ENCODE data around the gene IMPA2.

IMPA2 gene

GRCh38 chr18:12008842-12009580 lies 27.7 kb downstream of the IMPA2 start:
- DNase-seq (ENCODE audit: low spot score), result no peak

- DNase-seq (ENCODE audit: low spot score), result no peak
Measured at GRCh38 chr18:12009581-12010140, 28.4 kb downstream of the IMPA2 start.

GRCh38 chr18:12010187-12010802 lies 29.0 kb downstream of the IMPA2 start:
- no peak for DNase-seq (ENCODE audit: low spot score)

GRCh38 chr18:12011199-12011956 lies 30.1 kb downstream of the IMPA2 start:
- no peak for DNase-seq (ENCODE audit: low spot score)

- no peak for DNase-seq (ENCODE audit: low spot score)
Measured at GRCh38 chr18:12011957-12012549, 30.7 kb downstream of the IMPA2 start.

GRCh38 chr18:12012697-12013096 lies 31.4 kb downstream of the IMPA2 start:
- no peak for DNase-seq (ENCODE audit: low spot score)

GRCh38 chr18:12013186-12013916 lies 32.0 kb downstream of the IMPA2 start:
- peak; percentile 57 for DNase-seq (ENCODE audit: low spot score)

GRCh38 chr18:12014086-12014485 lies 32.8 kb downstream of the IMPA2 start:
- DNase-seq (ENCODE audit: low spot score), result no peak

- peak; percentile 40 for DNase-seq (ENCODE audit: low spot score)
Measured at GRCh38 chr18:12014521-12015415, 33.5 kb downstream of the IMPA2 start.

GRCh38 chr18:12015416-12016062 lies 34.2 kb downstream of the IMPA2 start:
- peak; percentile 76 for DNase-seq (ENCODE audit: low spot score)

- no peak for DNase-seq (ENCODE audit: low spot score)
Measured at GRCh38 chr18:12017081-12017480, 35.8 kb downstream of the IMPA2 start.

GRCh38 chr18:12018861-12019260 lies 37.6 kb downstream of the IMPA2 start:
- DNase-seq (ENCODE audit: low spot score), result no peak

GRCh38 chr18:12021077-12021476 lies 39.8 kb downstream of the IMPA2 start:
- DNase-seq (ENCODE audit: low spot score), result no peak

GRCh38 chr18:12021596-12021995 lies 40.3 kb downstream of the IMPA2 start:
- no peak for DNase-seq (ENCODE audit: low spot score)

- DNase-seq (ENCODE audit: low spot score), result no peak
Measured at GRCh38 chr18:12023375-12023774, 42.1 kb downstream of the IMPA2 start.

GRCh38 chr18:12026562-12026961 lies 45.3 kb downstream of the IMPA2 start:
- DNase-seq (ENCODE audit: low spot score), result no peak

GRCh38 chr18:12027046-12027445 lies 45.7 kb downstream of the IMPA2 start:
- DNase-seq (ENCODE audit: low spot score), result peak; percentile 64

- no peak for DNase-seq (ENCODE audit: low spot score)
Measured at GRCh38 chr18:12027480-12027879, 46.2 kb downstream of the IMPA2 start.

GRCh38 chr18:12028040-12028628 lies 46.8 kb downstream of the IMPA2 start:
- DNase-seq (ENCODE audit: low spot score), result no peak

- DNase-seq (ENCODE audit: low spot score), result no peak
Measured at GRCh38 chr18:12028674-12029073, 47.4 kb downstream of the IMPA2 start.
